HG02884 (cell line): ENCODE results near the gene IRF4.
A peak's percentile ranks its signal among the peaks of the same experiment; 100 is the strongest.

Source experiments
- ATAC-seq: cut with Tn5 transposase; IDR thresholded peaks from one replicate; pipeline ENCODE4 v1.9.1; 2021; ENCODE audit warnings: mild to moderate bottlenecking, moderate library complexity; ENCODE audit not compliant: unreplicated experiment

Gene IRF4

GRCh38 chr6:379410-380181 is 12.0 kb upstream of the IRF4 start:
- ATAC-seq, result no peak

- no peak for ATAC-seq
Observed at GRCh38 chr6:380234-381218, 11.0 kb upstream of the IRF4 start.

- ATAC-seq, result no peak
Observed at GRCh38 chr6:381742-382461, 9.7 kb upstream of the IRF4 start.

GRCh38 chr6:382883-383810 is 8.4 kb upstream of the IRF4 start:
- no peak for ATAC-seq

- ATAC-seq, result no peak
Observed at GRCh38 chr6:383856-384255, 7.7 kb upstream of the IRF4 start.

GRCh38 chr6:384898-385297 is 6.7 kb upstream of the IRF4 start:
- ATAC-seq, result no peak

- no peak for ATAC-seq
Observed at GRCh38 chr6:385614-386013, 5.9 kb upstream of the IRF4 start.

GRCh38 chr6:386688-387266 is 4.8 kb upstream of the IRF4 start:
- ATAC-seq, result no peak

- ATAC-seq, result no peak
Observed at GRCh38 chr6:387293-387741, 4.2 kb upstream of the IRF4 start.

- no peak for ATAC-seq
Observed at GRCh38 chr6:388202-388903, 3.2 kb upstream of the IRF4 start.

- no peak for ATAC-seq
Observed at GRCh38 chr6:389143-389542, 2.4 kb upstream of the IRF4 start.

- ATAC-seq, result no peak
Observed at GRCh38 chr6:389622-390021, 1.9 kb upstream of the IRF4 start.

GRCh38 chr6:390914-391558 is 516 bp upstream of the IRF4 start:
- peak; percentile 10 for ATAC-seq

- no peak for ATAC-seq
Observed at GRCh38 chr6:392441-393390, 1.2 kb downstream of the IRF4 start.

- no peak for ATAC-seq
Observed at GRCh38 chr6:393391-394221, 2.1 kb downstream of the IRF4 start.

- no peak for ATAC-seq
Observed at GRCh38 chr6:394641-395289, 3.2 kb downstream of the IRF4 start.
